Endothelial cell of umbilical vein (primary cell): Measurements from ENCODE around the gene LY9.

ENCODE experiments used
- CTCF ChIP-seq, 2 donors: IDR thresholded peaks; 1 replicate in 1 of 2; 2 replicates in 1 of 2; pipeline ENCODE4 v1.5.1; 2011; ENCODE audit warnings: low read length in 2 of 2, mild to moderate bottlenecking in 2 of 2, moderate library complexity in 2 of 2, control low read depth in 1 of 2, inconsistent platforms in 1 of 2, low read depth in 1 of 2; ENCODE audit not compliant: insufficient read depth in 1 of 2; ENCODE audit errors: extremely low read depth in 1 of 2
- EZH2 ChIP-seq: IDR thresholded peaks from 2 replicates; pipeline ENCODE4 v1.6.1; 2012; ENCODE audit warnings: borderline replicate concordance, low read depth, mild to moderate bottlenecking, moderate library complexity, low read length, inconsistent platforms; ENCODE audit not compliant: severe bottlenecking
- POLR2A ChIP-seq: IDR thresholded peaks from 2 replicates; pipeline ENCODE4 v1.6.1; 2012; ENCODE audit warnings: low read depth, mild to moderate bottlenecking, control low read depth, low read length
- POLR2AphosphoS5 ChIP-seq: IDR thresholded peaks from 2 replicates; pipeline ENCODE4 v1.6.1; 2012; ENCODE audit warnings: low read depth, mild to moderate bottlenecking, control low read depth, low read length, moderate library complexity; ENCODE audit not compliant: insufficient read depth
- TF ChIP-seq, protein P1 (sequence below): IDR thresholded peaks from 2 replicates; pipeline ENCODE4 v1.6.1; 2011; ENCODE audit not compliant: insufficient read depth, insufficient read length

GRCh38 chr1:160829766-160830165 lies 33.8 kb downstream of the LY9 start:
- TF ChIP-seq CTCF (IDR thresholded peaks at IDR 0.05; ENCODE audit: extremely low read depth in 1 of 2, insufficient read depth in 1 of 2, low read depth in 1 of 2, low read length in 2 of 2) (no peak), POLR2A (no peak), POLR2AphosphoS5 (no peak), EZH2 (no peak)
- TF ChIP-seq, protein P1, sequence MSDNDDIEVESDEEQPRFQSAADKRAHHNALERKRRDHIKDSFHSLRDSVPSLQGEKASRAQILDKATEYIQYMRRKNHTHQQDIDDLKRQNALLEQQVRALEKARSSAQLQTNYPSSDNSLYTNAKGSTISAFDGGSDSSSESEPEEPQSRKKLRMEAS: no peak
